HG03354 (cell line): ENCODE results near the gene DEGS2.
"Not testable (repeated sequence)": the region's sequence is repeated elsewhere in the genome, so short reads cannot be mapped to it uniquely, and the experiment has no call there.

ENCODE experiments used
- ATAC-seq: cut with Tn5 transposase; IDR thresholded peaks from one replicate; pipeline ENCODE4 v1.9.1; 2021; ENCODE audit warnings: mild to moderate bottlenecking; ENCODE audit not compliant: unreplicated experiment, poor library complexity, severe bottlenecking

DEGS2 gene

GRCh38 chr14:100159094-100159864 lies at the start of gene DEGS2:
DEGS2 (minus strand) TSS chr14:100159645; CDS start chr14:100159587, 58 bp downstream.
- ATAC-seq: peak; percentile 58

DNA sequence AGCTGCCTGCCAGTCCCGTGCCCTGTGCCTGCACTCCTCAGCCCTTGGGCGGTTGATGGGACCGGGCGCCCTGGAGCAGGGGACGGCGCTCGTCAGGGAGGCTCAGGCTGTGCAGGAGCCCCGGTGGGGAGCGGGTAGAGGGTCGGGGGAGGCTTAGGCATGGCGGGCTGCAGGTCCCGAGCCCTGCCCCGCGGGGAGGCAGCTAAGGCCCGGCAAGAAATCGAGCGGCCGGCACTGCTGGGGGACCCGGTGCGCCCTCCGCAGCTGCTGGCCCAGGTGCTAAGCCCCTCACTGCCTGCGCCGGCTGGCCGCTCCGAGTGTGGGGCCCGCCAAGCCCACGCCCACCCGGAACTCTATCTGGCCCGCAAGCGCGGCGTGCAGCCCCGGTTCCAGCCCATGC lies 48.7 kb upstream of the DEGS2 start:
- ATAC-seq: not testable (repeated sequence)

DNA sequence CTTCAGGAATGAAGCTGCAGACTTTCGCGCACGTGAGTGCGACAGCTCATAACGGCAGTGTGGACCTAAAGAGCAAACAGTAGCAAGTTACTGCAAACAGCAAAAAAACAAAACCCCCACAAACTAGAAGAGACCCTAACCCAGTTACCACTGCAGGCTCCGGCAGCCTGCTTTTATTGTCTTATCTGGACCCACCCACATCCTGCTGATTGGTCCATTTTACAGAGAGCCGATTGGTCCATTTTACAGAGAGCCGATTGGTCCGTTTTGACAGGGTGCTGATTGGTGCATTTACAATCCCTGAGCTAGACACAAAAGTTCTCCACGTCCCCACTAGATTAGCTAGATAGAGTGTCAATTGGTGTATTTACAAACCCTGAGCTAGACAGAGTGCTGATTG lies 48.1 kb upstream of the DEGS2 start:
- ATAC-seq: not testable (repeated sequence)

DNA sequence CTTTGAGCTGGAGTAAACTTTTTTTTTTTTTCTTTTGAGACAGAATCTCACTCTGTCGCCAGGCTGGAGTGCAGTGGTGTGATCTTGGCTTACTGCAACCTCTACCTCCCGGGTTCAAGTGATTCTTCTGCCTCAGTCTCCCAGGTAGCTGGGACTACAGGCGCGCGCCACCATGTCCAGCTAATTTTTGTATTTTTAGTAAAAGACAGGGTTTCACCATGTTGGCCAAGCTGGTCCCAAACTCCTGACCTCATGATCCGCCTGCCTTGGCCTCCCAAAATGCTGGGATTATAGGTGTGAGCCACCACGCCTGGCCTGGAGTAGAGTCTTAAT lies 45.4 kb upstream of the DEGS2 start:
- ATAC-seq: not testable (repeated sequence)

DNA sequence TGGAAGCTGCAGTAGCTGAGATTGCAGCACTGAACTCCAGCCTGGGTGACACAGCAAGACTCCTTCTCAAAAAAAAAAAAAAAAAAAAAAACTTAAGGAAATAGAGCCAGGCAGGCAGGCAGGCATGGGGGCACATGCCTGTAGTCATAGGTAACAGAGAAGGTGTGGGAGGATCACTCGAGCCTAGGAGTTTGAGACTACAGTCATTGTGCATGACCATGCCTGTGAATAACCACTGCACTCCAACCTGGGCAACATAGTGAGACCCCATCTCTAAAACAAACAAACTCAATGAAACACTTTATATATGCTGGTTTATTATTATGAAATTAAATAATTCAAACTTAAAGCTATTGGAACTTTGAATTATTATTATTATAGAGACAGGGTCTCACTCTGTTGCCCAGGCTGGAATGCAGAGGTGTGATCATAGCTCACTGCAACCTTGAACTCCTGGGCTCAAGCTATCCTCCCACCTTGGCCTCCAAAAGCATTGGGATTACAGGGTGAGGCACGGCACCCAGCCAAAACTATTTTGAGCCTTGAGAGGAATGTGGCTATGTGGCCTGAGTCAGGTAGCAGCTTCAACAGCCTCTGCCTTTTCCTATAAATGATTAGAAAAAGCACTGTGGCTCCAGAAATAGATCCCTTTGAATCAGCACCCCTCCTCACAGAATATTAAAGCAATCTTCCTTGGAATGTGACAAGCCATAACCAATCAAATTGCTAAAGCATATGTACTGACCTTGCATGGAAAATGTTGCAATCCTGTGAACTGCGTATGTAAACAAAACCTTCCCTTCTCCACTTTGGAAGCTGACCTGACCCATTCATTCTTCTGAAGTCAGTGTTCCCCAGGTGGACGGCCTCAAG lies 44.8 kb upstream of the DEGS2 start:
- ATAC-seq: no peak

GRCh38 chr14:100203146-100203545 lies 43.7 kb upstream of the DEGS2 start:
- no peak for ATAC-seq

- no peak for ATAC-seq
These were observed 43.3 kb upstream of the DEGS2 start for GRCh38 chr14:100202712-100203111.

DNA sequence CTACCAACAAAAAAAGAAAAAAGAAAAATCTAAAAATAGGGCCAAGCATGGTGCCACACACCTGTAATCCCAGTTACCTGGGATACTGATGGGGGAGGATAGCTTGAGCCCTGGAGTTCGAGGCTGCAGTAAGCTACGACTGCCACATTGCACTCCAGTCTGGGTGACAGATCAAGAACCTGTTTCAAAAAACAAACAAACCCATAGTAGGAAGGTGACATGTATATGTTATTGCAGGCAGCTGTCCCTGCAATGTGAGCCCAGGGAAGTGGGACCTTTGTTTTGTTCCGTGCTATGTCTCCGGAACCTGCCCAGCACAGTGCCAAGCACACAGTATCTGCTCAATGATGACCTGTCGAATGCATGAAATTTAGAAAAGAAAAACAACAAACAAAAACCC lies 42.3 kb upstream of the DEGS2 start:
- ATAC-seq: no peak

DNA sequence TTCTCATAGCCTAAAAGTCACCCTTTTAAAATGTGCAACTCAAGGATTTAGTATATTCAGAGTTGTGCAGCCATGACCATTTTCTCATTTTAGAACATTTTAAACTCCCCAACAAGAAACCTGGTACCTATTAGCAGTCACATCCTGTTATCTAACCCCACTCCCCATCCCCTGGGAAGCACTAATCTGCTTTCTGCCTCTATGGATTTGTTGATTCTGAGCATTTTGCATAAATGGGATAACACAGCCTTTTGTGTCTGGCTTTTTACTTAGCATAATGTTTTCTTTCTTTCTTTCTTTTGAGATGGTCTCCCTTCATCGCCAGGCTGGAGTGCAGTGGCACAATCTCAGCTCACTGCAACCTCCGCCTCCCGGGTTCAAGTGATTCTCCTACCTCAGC lies 40.9 kb upstream of the DEGS2 start:
- ATAC-seq: no peak

DNA sequence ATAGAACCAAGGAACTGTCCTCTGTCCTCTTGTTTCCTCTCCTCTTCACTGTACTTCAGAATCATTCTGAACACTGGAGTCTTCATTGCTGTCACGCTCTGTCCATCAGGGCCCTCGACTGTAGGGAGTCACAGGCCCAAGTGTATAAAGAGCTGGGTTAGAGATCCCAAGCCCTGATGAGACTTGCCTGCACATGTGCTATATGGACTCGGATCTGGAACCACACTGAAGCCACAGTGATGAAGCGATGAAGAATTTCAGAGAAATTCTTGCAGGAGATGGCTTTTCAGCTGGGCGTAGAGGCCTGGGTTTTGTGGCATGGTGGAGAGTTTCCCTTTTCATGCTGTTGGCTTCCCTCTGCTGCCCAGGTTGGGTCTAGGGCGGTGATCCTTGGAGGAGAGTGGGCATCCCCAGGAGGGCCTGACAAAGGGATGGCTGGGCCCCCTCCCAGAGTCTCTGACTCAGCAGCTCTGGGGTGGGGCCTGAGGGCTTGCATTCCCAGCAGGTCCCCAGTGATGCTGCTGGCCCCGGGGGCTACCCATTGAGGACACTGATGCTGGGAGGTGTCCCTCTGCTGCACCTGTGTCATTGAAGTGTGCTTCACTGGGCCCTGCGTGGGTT lies 39.9 kb upstream of the DEGS2 start:
- no peak for ATAC-seq

- ATAC-seq: no peak
These were observed 34.2 kb upstream of the DEGS2 start for GRCh38 chr14:100193417-100194357.

DNA sequence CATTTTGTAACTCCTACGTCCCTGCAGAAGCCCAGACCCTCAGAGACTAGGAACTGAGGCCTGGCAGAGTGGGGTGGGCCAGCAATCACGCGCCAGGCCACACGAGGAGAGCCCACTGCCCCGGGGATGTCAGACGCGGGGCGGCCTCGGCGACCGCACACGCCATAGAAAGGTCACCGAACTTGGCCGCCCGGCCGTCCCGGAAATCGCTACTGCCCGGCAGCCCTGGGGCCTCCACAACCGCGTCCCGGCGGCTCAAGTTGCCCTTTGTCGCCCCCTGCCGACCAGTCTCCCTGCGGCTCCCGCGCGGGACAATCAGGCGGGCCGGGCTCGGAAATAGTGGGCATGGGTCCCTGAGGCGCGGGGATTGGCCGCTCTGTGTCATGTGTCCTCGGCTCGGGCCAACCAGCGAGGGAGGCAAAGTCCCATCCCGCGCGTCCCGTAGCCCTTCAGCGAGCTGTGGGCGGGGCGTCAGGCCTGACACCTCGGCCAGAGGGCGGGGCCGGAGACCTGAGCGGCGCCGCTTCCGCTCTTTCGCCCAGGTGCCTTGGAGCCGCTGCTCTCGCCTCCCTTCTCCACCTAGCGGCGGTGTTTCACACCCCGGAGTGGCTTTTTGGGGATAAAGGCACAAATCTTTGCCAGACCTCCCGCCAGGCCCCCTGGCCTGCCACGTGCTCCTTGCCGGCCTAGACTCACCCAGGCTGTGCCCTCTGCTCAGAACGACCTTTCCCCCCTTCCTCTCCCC lies 33.4 kb upstream of the DEGS2 start:
- ATAC-seq: peak; percentile 99

GRCh38 chr14:100192250-100192671 lies 32.8 kb upstream of the DEGS2 start:
- no peak for ATAC-seq

DNA sequence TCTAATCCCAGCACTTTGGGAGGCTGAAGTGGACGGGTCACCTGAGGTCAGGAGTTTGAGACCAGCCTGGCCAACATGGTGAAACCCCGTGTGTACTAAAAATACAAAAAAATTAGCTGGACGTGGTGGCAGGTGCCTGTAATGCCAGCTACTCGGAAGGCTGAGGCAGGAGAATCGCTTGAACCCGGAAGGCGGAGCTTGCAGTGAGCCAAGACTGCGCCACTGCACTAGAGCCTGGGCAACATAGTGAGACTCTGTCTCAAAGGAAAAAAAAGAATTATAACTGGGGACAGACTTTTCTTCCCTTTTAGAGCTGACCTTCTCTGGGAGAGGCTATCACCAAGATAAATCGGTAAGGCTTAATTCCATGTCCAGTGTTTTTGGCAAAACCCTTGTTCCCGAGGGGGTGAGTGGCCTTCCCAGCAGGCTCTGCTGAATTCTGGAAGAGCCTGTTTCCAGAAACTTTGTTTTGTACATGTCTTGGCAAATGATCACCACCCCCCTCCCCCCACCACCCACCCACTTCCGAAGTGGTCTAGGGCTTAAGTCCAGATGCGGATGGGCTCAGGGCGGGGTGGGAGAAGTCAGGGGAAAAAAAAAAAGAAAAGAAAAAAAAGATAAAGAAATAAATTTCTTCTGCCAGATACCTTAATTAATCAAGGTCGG lies 32.3 kb upstream of the DEGS2 start:
- no peak for ATAC-seq

DNA sequence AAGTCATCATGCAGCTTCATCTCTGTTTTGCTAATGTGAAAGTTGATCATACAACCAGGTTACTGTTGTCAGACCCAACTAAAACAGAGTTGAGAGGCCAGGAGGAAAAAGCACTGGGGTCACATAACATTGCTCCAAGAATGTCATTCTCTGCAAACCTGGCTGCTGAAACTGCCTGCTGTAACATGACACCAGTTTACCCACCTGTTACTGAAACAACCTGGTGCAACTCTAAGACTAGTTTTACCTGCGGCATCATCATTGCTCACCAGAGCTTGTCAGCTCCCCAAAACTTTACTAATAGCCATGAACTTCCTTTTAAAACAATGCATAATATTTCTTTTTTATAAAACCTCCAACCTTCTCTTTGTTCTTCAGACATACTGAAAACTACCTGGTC lies 30.7 kb upstream of the DEGS2 start:
- ATAC-seq: no peak

DNA sequence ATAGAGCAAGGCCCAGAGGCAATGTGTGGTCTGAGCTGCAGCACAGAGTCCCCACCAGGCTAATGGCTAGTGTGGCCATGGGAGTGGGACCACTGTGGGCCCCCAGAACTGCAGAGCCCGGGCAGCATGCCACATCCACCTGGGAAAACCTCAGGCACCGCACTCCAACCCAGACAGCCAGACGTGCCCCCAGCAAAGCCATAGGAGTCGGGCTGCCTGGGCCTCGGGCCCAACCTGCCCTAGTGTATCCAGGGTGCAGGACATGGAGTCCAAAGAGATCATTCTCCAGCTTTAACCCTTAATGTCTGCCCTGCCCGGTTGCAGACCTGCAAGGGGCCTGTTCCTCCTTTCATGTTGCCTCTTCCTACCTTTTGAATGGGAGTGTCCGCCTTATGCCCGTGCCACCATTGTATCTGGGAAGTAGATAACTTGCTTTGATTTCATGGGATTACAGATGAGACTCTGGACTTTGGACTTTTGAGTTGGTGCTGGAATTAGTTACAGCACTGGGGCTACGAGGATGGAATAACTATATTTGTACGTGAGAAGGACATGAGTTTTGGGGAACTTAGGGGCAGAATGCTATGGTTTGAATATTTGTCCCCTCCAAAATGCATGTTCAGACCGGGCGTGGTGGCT lies 29.1 kb upstream of the DEGS2 start:
- no peak for ATAC-seq

- no peak for ATAC-seq
These were observed 27.9 kb upstream of the DEGS2 start for GRCh38 chr14:100187247-100187833.
